Globus pallidus (tissue), 1 donor: ENCODE measurements around the gene TPT1.
"Not testable (repeated sequence)": the region's sequence is repeated elsewhere in the genome, so short reads cannot be mapped to it uniquely, and the experiment has no call there.

Source experiments
- DNase-seq: peaks from one replicate; pipeline ENCODE4 v3.0.0-alpha.2; 2015; ENCODE audit warnings: low spot score

Gene TPT1

DNA sequence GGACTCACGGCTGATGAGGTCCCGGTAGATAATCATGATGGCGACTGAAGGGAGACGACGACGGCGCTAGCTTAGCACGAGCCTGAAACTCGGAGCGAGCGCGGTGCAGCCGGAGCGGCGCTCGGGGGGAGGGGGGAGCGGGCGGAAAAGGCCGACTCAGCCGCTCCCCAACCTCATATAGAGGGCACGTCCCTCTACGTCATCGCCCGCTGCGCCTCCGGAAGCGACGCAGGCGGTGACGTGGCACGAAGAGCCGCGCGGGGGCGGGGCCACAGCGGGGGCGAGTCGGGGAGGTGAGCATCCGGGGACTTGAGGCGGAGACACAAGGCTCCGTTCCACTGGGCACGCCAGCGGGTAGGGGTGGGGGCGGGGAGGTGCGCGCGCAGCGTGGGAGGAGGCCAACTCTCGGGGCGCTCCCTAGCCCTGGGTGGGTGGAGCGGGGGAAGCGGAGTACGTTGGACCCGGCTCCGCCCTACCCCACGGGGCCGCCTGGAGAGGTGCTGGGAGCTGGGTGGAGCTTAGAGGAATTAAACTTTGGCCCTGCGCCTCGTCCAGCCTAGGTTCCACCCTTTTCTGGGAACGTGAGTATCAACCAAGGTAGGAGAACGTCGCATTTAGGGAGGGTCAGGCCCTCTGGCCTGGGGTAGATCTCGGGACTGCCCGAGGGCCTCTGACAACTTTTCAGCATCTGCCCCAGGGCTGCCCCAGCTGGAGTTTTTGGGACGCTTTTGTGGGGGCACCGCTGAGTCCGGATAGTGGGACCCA is at the start of gene TPT1:
TSS of gene TPT1 (minus strand) at position 150 of the 765 bp plus-strand sequence. CDS start at position 36, 114 bp downstream.
- peak; percentile 98 for DNase-seq

- not testable (repeated sequence) for DNase-seq
Observed at GRCh38 chr13:45390348-45390747, 49.4 kb upstream of the TPT1 start.

GRCh38 chr13:45388664-45389063 is 47.7 kb upstream of the TPT1 start:
- no peak for DNase-seq

GRCh38 chr13:45386892-45387575 is 46.1 kb upstream of the TPT1 start:
- DNase-seq: not testable (repeated sequence)

- DNase-seq: no peak
Observed at GRCh38 chr13:45385907-45386553, 45.0 kb upstream of the TPT1 start.

GRCh38 chr13:45385320-45385719 is 44.3 kb upstream of the TPT1 start:
- no peak for DNase-seq

GRCh38 chr13:45384474-45385174 is 43.6 kb upstream of the TPT1 start:
- DNase-seq: no peak

GRCh38 chr13:45382739-45383138 is 41.8 kb upstream of the TPT1 start:
- not testable (repeated sequence) for DNase-seq

GRCh38 chr13:45381196-45381595 is 40.2 kb upstream of the TPT1 start:
- DNase-seq: no peak

GRCh38 chr13:45380708-45381107 is 39.7 kb upstream of the TPT1 start:
- not testable (repeated sequence) for DNase-seq

DNA sequence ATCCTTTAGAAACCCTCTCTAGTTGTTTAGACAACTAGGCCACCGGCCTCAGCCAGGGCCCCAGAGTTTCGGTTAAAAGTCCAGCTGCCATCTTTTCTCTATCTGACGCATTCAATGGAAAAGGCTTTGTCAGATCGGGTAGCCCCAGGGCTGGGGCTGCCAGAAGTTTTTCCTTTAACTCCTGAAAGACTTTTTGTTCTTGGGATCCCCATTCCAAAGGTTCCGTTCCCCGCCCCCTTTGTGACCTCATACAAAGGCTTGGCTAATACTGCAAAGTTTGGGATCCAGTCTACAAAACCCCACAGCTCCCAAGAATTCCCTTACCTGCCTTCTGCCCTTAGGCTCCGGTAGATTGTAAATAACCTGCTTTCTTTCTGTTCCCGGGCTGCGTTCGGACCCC is 38.5 kb upstream of the TPT1 start:
- not testable (repeated sequence) for DNase-seq

- DNase-seq: not testable (repeated sequence)
Observed at GRCh38 chr13:45378786-45379185, 37.8 kb upstream of the TPT1 start.

DNA sequence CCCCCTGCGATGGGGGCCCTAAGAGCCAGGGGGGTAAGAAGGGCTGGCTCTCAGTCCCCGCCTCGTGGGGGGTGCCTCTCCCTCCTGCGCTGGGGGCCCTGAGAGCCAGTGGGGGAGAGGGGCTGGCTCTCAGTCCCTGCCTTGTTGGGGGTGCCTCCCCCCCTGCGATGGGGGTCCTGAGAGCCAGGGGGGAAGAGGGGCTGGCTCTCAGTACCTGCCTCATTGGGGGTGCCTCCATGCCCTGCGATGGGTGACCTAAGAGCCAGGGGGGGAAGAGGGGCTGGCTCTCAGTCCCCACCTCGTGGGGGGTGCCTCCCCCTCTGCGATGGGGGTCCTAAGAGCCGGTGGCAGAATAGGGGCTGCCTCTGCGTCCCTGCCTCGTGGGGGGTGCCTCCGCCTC is 36.3 kb upstream of the TPT1 start:
- DNase-seq: not testable (repeated sequence)

- DNase-seq: not testable (repeated sequence)
Observed at GRCh38 chr13:45376651-45377050, 35.7 kb upstream of the TPT1 start.

DNA sequence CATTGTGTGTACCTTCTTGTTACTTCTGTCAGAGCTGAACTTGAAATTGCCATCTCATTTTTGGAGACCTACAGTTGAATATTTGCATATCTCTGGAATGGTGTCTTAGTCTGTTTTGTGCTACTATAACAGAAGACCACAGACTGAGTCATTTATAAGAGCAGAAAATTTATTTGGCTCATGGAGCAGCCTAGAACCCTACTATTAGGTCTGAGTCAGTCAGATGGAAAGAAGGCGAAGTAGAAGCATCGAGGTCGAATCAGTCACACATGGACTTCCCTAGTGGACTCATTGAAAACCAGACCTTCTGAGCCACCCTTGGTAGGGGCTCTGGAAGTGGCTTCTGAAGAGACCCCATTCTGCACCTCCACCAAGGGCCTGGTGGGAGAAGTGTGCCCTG is 33.9 kb upstream of the TPT1 start:
- DNase-seq: no peak

DNA sequence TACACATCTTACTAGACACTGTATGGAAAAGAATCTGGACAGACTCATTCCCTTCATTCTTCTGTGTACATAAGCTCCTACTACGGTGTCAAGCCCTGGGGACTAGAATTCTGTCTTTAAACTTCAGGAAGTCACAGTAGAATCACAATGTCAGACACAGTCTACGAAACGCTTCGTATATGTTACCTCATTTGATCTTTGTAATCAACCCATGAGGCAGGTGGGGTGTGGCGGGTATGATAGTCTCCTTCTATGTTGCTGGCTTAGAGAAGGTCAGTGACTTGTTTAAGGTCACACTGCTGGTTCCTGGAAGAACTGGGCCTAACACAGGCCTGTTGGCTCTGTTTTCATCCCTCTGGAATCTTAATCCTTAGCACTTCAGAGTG is 32.2 kb upstream of the TPT1 start:
- no peak for DNase-seq

DNA sequence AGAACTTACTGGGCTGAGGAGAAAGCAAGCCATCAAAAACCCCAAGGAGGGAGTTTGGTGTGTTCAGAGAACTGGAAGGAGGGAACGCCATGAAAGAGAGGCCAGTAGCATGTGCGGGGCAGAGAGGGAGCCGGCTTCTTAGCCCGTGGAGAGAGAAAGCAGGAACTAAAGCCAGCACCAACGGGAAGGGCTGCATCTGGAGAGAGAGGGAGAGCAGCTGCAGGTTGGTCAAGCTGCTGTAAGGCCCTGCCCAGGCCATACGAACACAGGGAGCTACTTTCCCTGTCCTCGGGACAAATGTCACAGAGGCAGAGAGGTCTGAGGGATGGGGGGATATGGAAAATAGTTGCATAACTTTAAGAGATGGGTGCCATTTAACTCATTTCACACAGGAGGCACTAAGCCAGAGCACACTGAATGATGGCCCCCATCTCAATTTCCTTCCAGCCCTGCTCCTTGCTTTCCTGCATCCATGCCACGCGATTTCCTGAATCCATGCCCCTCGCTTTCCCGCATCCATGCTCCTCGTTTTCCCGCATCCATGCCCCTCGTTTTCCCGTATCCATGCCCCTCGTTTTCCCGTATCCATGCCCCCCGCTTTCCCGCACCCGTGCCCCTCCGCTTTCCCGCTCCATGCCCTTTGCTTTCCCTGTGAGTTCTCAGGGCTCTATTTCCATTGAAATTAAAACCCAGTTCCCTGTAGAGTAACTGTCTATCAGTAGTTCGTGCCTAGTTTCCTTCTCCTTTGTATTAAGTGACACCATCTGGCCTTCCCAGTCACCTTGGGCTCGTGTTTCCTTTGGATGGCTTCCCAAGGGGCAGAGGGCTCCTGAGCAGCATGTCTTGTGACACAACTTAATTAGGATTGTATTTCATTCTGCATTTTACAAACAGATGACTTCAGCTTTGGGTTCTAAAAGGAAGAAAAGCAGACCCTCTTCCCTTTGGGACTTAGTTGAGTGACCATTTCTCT is 31.5 kb upstream of the TPT1 start:
- no peak for DNase-seq

DNA sequence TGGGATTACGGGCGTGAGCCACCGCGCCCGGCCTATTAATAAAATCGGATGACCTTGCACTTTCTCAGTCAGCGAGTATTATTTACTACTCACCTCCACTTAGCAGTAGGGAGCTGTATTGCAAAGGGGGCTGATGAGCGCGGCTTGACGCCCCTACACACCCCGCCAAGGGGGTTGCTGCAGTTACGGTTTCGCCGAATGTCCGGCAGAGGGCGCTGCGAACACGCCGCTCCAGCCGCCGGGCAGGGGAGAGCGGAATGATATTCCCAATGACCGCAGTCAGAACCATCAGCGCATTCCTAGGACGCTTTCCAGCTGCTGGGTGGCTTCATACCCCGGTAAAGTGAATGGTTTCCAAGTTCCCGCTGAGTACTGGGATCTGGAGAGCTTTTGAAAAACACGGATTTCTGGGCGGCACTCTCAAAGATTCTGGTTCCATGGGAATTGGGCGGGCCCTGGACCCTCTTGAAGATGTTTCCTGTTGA is 30.0 kb upstream of the TPT1 start:
- DNase-seq: peak; percentile 47

DNA sequence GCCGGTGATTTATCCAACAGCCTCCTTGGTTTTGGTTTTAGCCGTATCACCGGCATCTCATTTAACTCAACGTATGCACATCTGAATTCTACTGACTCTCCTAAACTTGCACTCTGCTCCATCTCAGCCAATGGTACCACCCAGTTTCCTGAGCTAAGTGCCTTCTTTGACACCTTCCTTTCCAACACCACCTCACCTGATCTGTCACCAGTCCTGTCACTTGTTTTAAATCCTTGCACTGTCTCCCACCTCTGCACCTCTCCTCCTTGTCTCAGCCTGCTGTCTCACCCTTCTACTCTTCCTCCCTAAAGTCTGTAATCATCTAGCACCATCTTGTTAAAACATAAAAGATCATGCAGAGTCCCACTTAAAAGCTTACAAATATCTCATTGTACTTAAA is 28.1 kb upstream of the TPT1 start:
- DNase-seq: no peak

DNA sequence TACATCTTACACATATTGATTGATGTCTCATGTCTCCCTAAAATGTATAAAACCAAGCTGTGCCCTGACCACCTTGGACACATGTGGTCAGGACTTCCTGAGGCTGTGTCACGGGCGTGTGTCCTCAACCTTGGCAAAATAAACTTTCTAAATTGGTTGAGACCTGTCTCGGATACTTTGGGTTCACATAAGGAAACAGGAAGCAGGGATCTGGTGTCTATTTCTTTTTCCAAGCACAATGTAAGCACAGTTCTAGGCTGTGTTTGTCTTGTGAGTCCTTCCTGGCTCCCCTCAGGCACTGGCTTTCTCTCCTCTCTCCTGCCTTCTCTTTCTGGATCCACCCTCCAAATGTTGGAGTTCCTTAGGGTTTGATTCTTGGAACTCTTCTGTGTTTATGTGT is 27.6 kb upstream of the TPT1 start:
- no peak for DNase-seq

DNA sequence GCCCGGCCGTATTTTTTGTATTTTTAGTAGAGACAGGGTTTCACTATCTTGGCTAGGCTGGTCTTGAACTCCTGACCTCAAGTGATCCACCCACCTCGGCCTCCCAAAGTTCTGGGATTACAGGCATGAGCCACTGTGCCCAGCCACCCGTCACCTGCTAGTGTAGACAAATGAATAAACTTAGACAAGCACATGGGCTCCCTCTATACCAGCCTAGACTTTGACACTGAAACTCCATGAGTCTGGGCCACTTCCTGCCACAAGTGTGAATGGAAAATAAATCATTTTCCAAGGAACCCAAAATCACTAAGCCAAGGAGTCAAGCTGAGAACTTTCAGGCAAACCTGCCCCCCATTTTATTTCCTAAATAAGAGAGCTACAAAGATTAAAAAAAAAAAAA is 27.0 kb upstream of the TPT1 start:
- DNase-seq: no peak
